ENCODE results near the gene MLPH. TPM values are rescaled to one million over a fixed set of nuclear protein-coding genes. Genes with fewer than 3 reads are reported as not detected.

MLPH gene
- total and polyA plus RNA-seq, 2 of the 13 experiments (the other 11 are each of a cell fraction or from before 2014, with no cell fraction given): 0.12 TPM; not detected in 1

DNA sequence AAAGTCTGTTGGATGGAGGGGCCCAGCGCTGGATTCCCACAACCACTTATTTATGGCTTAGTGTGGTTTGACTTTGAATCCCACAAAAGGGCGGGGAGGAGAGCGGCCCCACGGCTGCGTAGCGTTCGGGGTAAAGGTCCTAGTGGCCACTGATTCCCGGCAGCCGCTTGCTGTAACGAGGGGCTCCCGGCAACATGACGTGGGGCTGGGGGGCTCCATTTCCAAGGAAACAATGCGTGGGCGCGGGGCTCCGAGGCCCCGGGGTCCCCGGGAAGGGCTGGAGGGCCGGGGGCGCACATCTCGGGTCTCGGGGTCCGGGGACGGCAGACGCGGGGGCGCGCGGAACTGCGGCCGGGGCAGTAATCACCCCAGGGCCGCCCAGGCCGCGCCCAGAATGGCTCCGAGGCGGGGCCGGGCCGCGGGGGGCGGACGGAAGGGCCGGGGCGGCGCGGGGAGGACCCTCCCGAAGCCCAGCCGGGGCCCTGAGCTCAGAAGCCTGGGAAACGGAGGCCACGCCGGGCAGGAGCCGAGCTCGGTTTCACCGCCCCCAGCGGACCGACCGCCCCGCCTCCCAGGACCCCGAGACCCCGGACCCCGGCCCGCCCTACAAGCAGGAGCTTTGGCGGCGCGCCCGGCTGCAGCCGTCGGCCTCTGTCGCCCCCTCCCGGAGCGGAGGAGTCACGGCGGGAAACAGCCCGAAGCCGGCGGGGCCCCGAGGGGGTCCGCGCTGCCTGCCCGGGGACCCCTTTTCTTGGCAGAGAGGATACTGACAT is 11.9 kb upstream of the MLPH start (continued):
- TF ChIP-seq NONO (IDR thresholded peaks at IDR 0.05) (no peak), NONO (CRISPR knock-in tag; conservative IDR thresholded peaks at IDR 0.05) (peak; percentile 76; the same call in 1 of the 2 replicates), SNAPC2 (CRISPR knock-in tag; IDR thresholded peaks at IDR 0.05) (peak; percentile 59; the same call in 1 of the 2 replicates), STAG1 (CRISPR knock-in tag; IDR thresholded peaks at IDR 0.05) (peak; percentile 51), MTA3 (CRISPR knock-in tag; IDR thresholded peaks at IDR 0.05) (no peak), ATF7 (IDR thresholded peaks at IDR 0.05) (no peak), ATF7 (CRISPR knock-in tag; IDR thresholded peaks at IDR 0.05) (no peak), REL (CRISPR knock-in tag; conservative IDR thresholded peaks at IDR 0.05) (no peak), ZSCAN21 (CRISPR knock-in tag; IDR thresholded peaks at IDR 0.05; ENCODE audit: borderline replicate concordance) (peak; percentile 67), ZNF761 (CRISPR knock-in tag; conservative IDR thresholded peaks at IDR 0.05) (0 out of 2 replicates have a peak, but pooled peaks have one; percentile 28), ARID2 (CRISPR knock-in tag; IDR thresholded peaks at IDR 0.05; ENCODE audit: borderline replicate concordance) (0 out of 2 replicates have a peak, but pooled peaks have one; percentile 38), PHF21A (CRISPR knock-in tag; IDR thresholded peaks at IDR 0.05) (peak; percentile 34; the same call in 1 of the 2 replicates), HDAC1 (CRISPR knock-in tag; IDR thresholded peaks at IDR 0.05) (peak; percentile 70), ZNF30 (CRISPR knock-in tag; IDR thresholded peaks at IDR 0.05) (peak; percentile 17; the same call in 1 of the 2 replicates), KLF16 (CRISPR knock-in tag; IDR thresholded peaks at IDR 0.05) (peak in 1 of 2 experiments; percentile 76; a peak in 1 of 4 replicates), ZNF24 (IDR thresholded peaks at IDR 0.05) (no peak), ZNF792 (CRISPR knock-in tag; IDR thresholded peaks at IDR 0.05) (0 out of 2 replicates have a peak, but pooled peaks have one; percentile 43)
- TF ChIP-seq, protein P1, sequence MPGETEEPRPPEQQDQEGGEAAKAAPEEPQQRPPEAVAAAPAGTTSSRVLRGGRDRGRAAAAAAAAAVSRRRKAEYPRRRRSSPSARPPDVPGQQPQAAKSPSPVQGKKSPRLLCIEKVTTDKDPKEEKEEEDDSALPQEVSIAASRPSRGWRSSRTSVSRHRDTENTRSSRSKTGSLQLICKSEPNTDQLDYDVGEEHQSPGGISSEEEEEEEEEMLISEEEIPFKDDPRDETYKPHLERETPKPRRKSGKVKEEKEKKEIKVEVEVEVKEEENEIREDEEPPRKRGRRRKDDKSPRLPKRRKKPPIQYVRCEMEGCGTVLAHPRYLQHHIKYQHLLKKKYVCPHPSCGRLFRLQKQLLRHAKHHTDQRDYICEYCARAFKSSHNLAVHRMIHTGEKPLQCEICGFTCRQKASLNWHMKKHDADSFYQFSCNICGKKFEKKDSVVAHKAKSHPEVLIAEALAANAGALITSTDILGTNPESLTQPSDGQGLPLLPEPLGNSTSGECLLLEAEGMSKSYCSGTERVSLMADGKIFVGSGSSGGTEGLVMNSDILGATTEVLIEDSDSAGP (CRISPR knock-in tag; IDR thresholded peaks at IDR 0.05; ENCODE audit: borderline replicate concordance): peak; percentile 43; the same call in 1 of the 2 replicates
- TF ChIP-seq, protein P2, sequence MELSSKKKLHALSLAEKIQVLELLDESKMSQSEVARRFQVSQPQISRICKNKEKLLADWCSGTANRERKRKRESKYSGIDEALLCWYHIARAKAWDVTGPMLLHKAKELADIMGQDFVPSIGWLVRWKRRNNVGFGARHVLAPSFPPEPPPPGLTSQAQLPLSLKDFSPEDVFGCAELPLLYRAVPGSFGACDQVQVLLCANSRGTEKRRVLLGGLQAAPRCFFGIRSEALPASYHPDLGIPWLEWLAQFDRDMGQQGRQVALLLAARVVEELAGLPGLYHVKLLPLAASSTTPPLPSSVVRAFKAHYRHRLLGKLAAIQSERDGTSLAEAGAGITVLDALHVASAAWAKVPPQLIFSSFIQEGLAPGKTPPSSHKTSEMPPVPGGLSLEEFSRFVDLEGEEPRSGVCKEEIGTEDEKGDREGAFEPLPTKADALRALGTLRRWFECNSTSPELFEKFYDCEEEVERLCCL (CRISPR knock-in tag; IDR thresholded peaks at IDR 0.05; ENCODE audit: borderline replicate concordance): no peak
- TF ChIP-seq, protein P3, sequence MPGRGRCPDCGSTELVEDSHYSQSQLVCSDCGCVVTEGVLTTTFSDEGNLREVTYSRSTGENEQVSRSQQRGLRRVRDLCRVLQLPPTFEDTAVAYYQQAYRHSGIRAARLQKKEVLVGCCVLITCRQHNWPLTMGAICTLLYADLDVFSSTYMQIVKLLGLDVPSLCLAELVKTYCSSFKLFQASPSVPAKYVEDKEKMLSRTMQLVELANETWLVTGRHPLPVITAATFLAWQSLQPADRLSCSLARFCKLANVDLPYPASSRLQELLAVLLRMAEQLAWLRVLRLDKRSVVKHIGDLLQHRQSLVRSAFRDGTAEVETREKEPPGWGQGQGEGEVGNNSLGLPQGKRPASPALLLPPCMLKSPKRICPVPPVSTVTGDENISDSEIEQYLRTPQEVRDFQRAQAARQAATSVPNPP (CRISPR knock-in tag; IDR thresholded peaks at IDR 0.05): peak; percentile 67; the same call in 1 of the 2 replicates
- TF ChIP-seq, protein P4, sequence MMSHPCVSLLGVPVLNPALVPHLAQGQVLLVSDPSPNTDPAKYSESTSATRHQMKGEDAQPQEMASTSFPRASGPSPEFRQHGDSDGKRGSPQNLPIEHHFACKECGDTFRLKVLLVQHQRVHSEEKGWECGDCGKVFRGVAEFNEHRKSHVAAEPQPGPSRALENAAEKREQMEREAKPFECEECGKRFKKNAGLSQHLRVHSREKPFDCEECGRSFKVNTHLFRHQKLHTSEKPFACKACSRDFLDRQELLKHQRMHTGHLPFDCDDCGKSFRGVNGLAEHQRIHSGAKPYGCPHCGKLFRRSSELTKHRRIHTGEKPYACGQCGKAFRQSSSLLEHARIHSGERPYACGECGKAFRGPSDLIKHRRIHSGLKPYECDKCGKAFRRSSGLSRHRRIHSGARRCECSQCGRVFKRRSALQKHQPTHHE (CRISPR knock-in tag; IDR thresholded peaks at IDR 0.05; ENCODE audit: borderline replicate concordance): 0 out of 2 replicates have a peak, but pooled peaks have one; percentile 44
- TF ChIP-seq, protein P5, sequence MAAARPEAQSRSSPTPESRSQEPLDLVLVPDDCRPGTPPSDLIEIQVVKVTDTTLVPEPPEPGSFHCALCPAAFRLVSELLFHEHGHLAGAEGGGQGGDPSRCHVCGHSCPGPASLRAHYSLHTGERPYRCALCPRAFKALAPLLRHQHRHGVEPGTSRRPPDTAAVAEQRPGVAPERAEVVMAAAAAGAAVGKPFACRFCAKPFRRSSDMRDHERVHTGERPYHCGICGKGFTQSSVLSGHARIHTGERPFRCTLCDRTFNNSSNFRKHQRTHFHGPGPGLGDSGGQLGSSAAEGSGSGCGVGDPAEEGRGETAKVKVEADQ (CRISPR knock-in tag; IDR thresholded peaks at IDR 0.05; ENCODE audit: borderline replicate concordance): peak; percentile 90
